Lung (tissue), 12 donors: ENCODE results near the gene PDZRN4. TPM values are rescaled to one million over a fixed set of nuclear protein-coding genes. Genes with fewer than 3 reads are reported as not detected.
A peak's percentile ranks its signal among the peaks of the same experiment; 100 is the strongest.

Experiments
- ATAC-seq: fragments of 200-7000 bp; cut with Tn5 transposase; one replicate; pipeline ENCODE4 v1.9.1; 2020; ENCODE audit warnings: moderate number of reproducible peaks; ENCODE audit not compliant: insufficient read depth, low FRiP score
- DNase-seq, 3 donors: peaks; one replicate each; pipeline ENCODE4 v3.0.0-alpha.2; 2013 to 2017
- H3K27ac ChIP-seq, 2 donors: one replicate each; pipeline ENCODE4 v1.5.1; 2013; ENCODE audit warnings: mild to moderate bottlenecking in 2 of 2, moderate library complexity in 2 of 2, control low read depth in 1 of 2, inconsistent platforms in 1 of 2, low read depth in 1 of 2, low read length in 1 of 2
- H3K27me3 ChIP-seq, 3 donors: one replicate each; pipeline ENCODE4 v1.5.1; 2013; ENCODE audit warnings: low read length in 2 of 3; ENCODE audit not compliant: control insufficient read depth in 3 of 3, insufficient read depth in 3 of 3
- H3K36me3 ChIP-seq, 4 donors: one replicate each; pipeline ENCODE4 v1.5.1; 2013; ENCODE audit warnings: low read length in 4 of 4, mild to moderate bottlenecking in 1 of 4, moderate library complexity in 1 of 4; ENCODE audit not compliant: control insufficient read depth in 4 of 4, insufficient read depth in 4 of 4
- H3K4me1 ChIP-seq, 5 donors: one replicate each; pipeline ENCODE4 v1.5.1; 2013; ENCODE audit warnings: low read length in 5 of 5, mild to moderate bottlenecking in 2 of 5, moderate library complexity in 1 of 5; ENCODE audit not compliant: control insufficient read depth in 5 of 5, insufficient read depth in 5 of 5
- H3K4me3 ChIP-seq: one replicate; pipeline ENCODE4 v1.5.1; 2013; ENCODE audit warnings: mild to moderate bottlenecking, control low read depth, moderate library complexity
- H3K9ac ChIP-seq, 2 donors: one replicate each; pipeline ENCODE4 v1.5.1; 2013; ENCODE audit warnings: low read length in 2 of 2, control low read depth in 1 of 2; ENCODE audit not compliant: insufficient read depth in 1 of 2
- H3K9me3 ChIP-seq, 4 donors: one replicate each; pipeline ENCODE4 v1.5.1; 2013; ENCODE audit warnings: low read length in 3 of 4, mild to moderate bottlenecking in 1 of 4, moderate library complexity in 1 of 4; ENCODE audit not compliant: control insufficient read depth in 4 of 4, insufficient read depth in 3 of 4
- CTCF ChIP-seq: IDR thresholded peaks from 2 replicates; pipeline ENCODE4 v1.5.1; 2012; ENCODE audit warnings: mild to moderate bottlenecking; ENCODE audit errors: control extremely low read depth, extremely low read depth
- WGBS, 2 donors: extraction: QIAGEN DNeasy Blood & Tissue Kit; methylation state at CpG; one replicate each; pipeline ENCODE4 v1.1.7; 2013; 5-methylcytosine and 5-hydroxymethylcytosine counted together
- polyA plus RNA-seq, 2 donors: library from polyadenylated mRNA; stranded (reverse); fragments of 200-250 nt; gene quantifications; one replicate each; pipeline ENCODE4 v1.2.1, GENCODE V29; 2013
- total RNA-seq, 2 donors: library from RNA; depleted of rRNA in 1 of 2; stranded (reverse); fragments of >200 nt in 1 of 2; gene quantifications; one replicate each; pipeline ENCODE4 v1.2.1, GENCODE V29; 2014 to 2021
- donor health status: control.
- donor health status: control.
- donor health status: Bipolar disorder and iron deficiency.
- donor health status: healthy.
- donor health status: DM: yes; HTN: yes; CAD: no.

Gene PDZRN4
- total and polyA plus RNA-seq, 4 donors, result 0.05 to 0.54 (median 0.32) TPM

- H3K4me3 ChIP-seq, result no peak overlapping the region
- H3K9me3 ChIP-seq, result no peaks in the 10 kb centered on the region
- no peaks in the 10 kb centered on the region for H3K36me3 ChIP-seq
- no peak overlapping the region for H3K27ac ChIP-seq
- WGBS, 2 donors, result 58 to 59% methylated on average over 4 of the region's 4 CpGs
- ATAC-seq, result peak; percentile 59
- peaks cover 0 to 6% (median 2%) of the 10 kb centered on the region in 5 donors for H3K4me1 ChIP-seq
- no peaks in the 10 kb centered on the region for H3K27me3 ChIP-seq
- no peak for TF ChIP-seq CTCF
- H3K9ac ChIP-seq, result no peak overlapping the region
- peak in 2 of 3 donors; percentile 36 to 70 for DNase-seq
Measured at GRCh38 chr12:41514021-41514777, 326.1 kb downstream of the PDZRN4 start.

GRCh38 chr12:41514907-41515306, 326.8 kb downstream of the PDZRN4 start:
- H3K27me3 ChIP-seq, result no peaks in the 10 kb centered on the region
- peaks cover 0 to 6% (median 2%) of the 10 kb centered on the region in 5 donors for H3K4me1 ChIP-seq
- H3K9ac ChIP-seq, result no peak overlapping the region
- no peaks in the 10 kb centered on the region for H3K9me3 ChIP-seq
- ATAC-seq (no peak), DNase-seq (no peak)
- 94 to 96% methylated on average over 3 of the region's 3 CpGs for WGBS, 2 donors
- no peaks in the 10 kb centered on the region for H3K36me3 ChIP-seq
- TF ChIP-seq CTCF, result no peak
- H3K27ac ChIP-seq, result no peak overlapping the region
- no peak overlapping the region for H3K4me3 ChIP-seq

GRCh38 chr12:41515953-41516352, 327.8 kb downstream of the PDZRN4 start:
- ATAC-seq (no peak), DNase-seq (no peak)
- WGBS, 2 donors, result 80 to 85% methylated on average over 3 of the region's 3 CpGs
- H3K9ac ChIP-seq, result no peak overlapping the region
- H3K9me3 ChIP-seq, result no peaks in the 10 kb centered on the region
- no peaks in the 10 kb centered on the region for H3K36me3 ChIP-seq
- H3K4me3 ChIP-seq, result no peak overlapping the region
- peaks cover 0 to 14% (median 2%) of the 10 kb centered on the region in 5 donors for H3K4me1 ChIP-seq
- no peak for TF ChIP-seq CTCF
- H3K27ac ChIP-seq, result no peak overlapping the region
- no peaks in the 10 kb centered on the region for H3K27me3 ChIP-seq
